HG03060 (cell line): ENCODE measurements around the gene DMD.
"Not testable (repeated sequence)": the region's sequence is repeated elsewhere in the genome, so short reads cannot be mapped to it uniquely, and the experiment has no call there.

Experiments
- ATAC-seq: cut with Tn5 transposase; IDR thresholded peaks from one replicate; pipeline ENCODE4 v1.9.1; 2021; ENCODE audit warnings: low read depth, moderate number of reproducible peaks; ENCODE audit not compliant: unreplicated experiment

The DMD gene

GRCh38 chrX:33160273-33160672, 51.1 kb downstream of the DMD start:
- no peak for ATAC-seq

- no peak for ATAC-seq
Measured at GRCh38 chrX:33156152-33156726, 55.1 kb downstream of the DMD start.

- ATAC-seq: no peak
Measured at GRCh38 chrX:33149580-33149979, 61.8 kb downstream of the DMD start.

GRCh38 chrX:33149085-33149484, 62.3 kb downstream of the DMD start:
- ATAC-seq: no peak

GRCh38 chrX:33142331-33142730, 69.0 kb downstream of the DMD start:
- ATAC-seq: no peak

GRCh38 chrX:33138677-33139249, 72.6 kb downstream of the DMD start:
- ATAC-seq: no peak

GRCh38 chrX:33134164-33134563, 77.2 kb downstream of the DMD start:
- ATAC-seq: no peak

GRCh38 chrX:33133320-33133719, 78.0 kb downstream of the DMD start:
- ATAC-seq: no peak

- no peak for ATAC-seq
Measured at GRCh38 chrX:33132569-33132968, 78.8 kb downstream of the DMD start.

- no peak for ATAC-seq
Measured at GRCh38 chrX:33129607-33130006, 81.7 kb downstream of the DMD start.

- ATAC-seq: no peak
Measured at GRCh38 chrX:33128048-33128805, 83.1 kb downstream of the DMD start.

- ATAC-seq: no peak
Measured at GRCh38 chrX:33126469-33126868, 84.9 kb downstream of the DMD start.

- ATAC-seq: no peak
Measured at GRCh38 chrX:33109858-33110257, 101.5 kb downstream of the DMD start.

GRCh38 chrX:33106737-33107136, 104.6 kb downstream of the DMD start:
- ATAC-seq: no peak

- ATAC-seq: no peak
Measured at GRCh38 chrX:33095079-33095478, 116.3 kb downstream of the DMD start.

GRCh38 chrX:33087411-33087810, 123.9 kb downstream of the DMD start:
- ATAC-seq: no peak

- no peak for ATAC-seq
Measured at GRCh38 chrX:33086886-33087285, 124.5 kb downstream of the DMD start.

- ATAC-seq: no peak
Measured at GRCh38 chrX:33082371-33082770, 129.0 kb downstream of the DMD start.

- no peak for ATAC-seq
Measured at GRCh38 chrX:33078273-33078672, 133.1 kb downstream of the DMD start.

- not testable (repeated sequence) for ATAC-seq
Measured at GRCh38 chrX:33073660-33074059, 137.7 kb downstream of the DMD start.

- ATAC-seq: no peak
Measured at GRCh38 chrX:33065415-33065814, 145.9 kb downstream of the DMD start.

- ATAC-seq: no peak
Measured at GRCh38 chrX:33062041-33062440, 149.3 kb downstream of the DMD start.
